NCI-H1436 treated with DMSO at 0.1 percent for 48 hours (cell line): ENCODE results near the gene UBE3C.
"Not testable (repeated sequence)": the region's sequence is repeated elsewhere in the genome, so short reads cannot be mapped to it uniquely, and the experiment has no call there.

Experiments used
- DNase-seq: peaks from one replicate; lab custom pipeline; 2025; lab: John Stamatoyannopoulos, UW

UBE3C gene

GRCh38 chr7:157130849-157131248 lies 7.9 kb upstream of the UBE3C start:
- not testable (repeated sequence) for DNase-seq

- no peak for DNase-seq
Measured at GRCh38 chr7:157132796-157133195, 5.9 kb upstream of the UBE3C start.

- DNase-seq, result no peak
Measured at GRCh38 chr7:157133304-157133703, 5.4 kb upstream of the UBE3C start.

GRCh38 chr7:157136372-157136771 lies 2.4 kb upstream of the UBE3C start:
- peak; percentile 24 for DNase-seq

- no peak for DNase-seq
Measured at GRCh38 chr7:157138101-157138423, 664 bp upstream of the UBE3C start.

GRCh38 chr7:157139111-157139809 lies 534 bp downstream of the UBE3C start:
- no peak for DNase-seq

- DNase-seq, result no peak
Measured at GRCh38 chr7:157139810-157140510, 1.2 kb downstream of the UBE3C start.

- DNase-seq, result no peak
Measured at GRCh38 chr7:157140511-157140905, 1.8 kb downstream of the UBE3C start.

- DNase-seq, result no peak
Measured at GRCh38 chr7:157141525-157142060, 2.9 kb downstream of the UBE3C start.

GRCh38 chr7:157143788-157144187 lies 5.1 kb downstream of the UBE3C start:
- DNase-seq, result no peak

- no peak for DNase-seq
Measured at GRCh38 chr7:157149317-157149716, 10.6 kb downstream of the UBE3C start.

GRCh38 chr7:157150882-157151281 lies 12.2 kb downstream of the UBE3C start:
- DNase-seq, result no peak

GRCh38 chr7:157151626-157152339 lies 13.1 kb downstream of the UBE3C start:
- no peak for DNase-seq

- no peak for DNase-seq
Measured at GRCh38 chr7:157152391-157152937, 13.7 kb downstream of the UBE3C start.

GRCh38 chr7:157153260-157153659 lies 14.5 kb downstream of the UBE3C start:
- no peak for DNase-seq

- DNase-seq, result no peak
Measured at GRCh38 chr7:157155959-157156358, 17.2 kb downstream of the UBE3C start.

GRCh38 chr7:157158400-157158799 lies 19.7 kb downstream of the UBE3C start:
- DNase-seq, result peak; percentile 47

- not testable (repeated sequence) for DNase-seq
Measured at GRCh38 chr7:157159537-157159936, 20.8 kb downstream of the UBE3C start.

- no peak for DNase-seq
Measured at GRCh38 chr7:157160433-157160832, 21.7 kb downstream of the UBE3C start.

- DNase-seq, result no peak
Measured at GRCh38 chr7:157165987-157166386, 27.3 kb downstream of the UBE3C start.

GRCh38 chr7:157168571-157168970 lies 29.8 kb downstream of the UBE3C start:
- DNase-seq, result no peak

- no peak for DNase-seq
Measured at GRCh38 chr7:157176771-157177170, 38.0 kb downstream of the UBE3C start.
